Ascending aorta (tissue), 2 donors: ENCODE data around the gene FKBP11. TPM values are rescaled to one million over a fixed set of nuclear protein-coding genes. Genes with fewer than 3 reads are reported as not detected.
"Not testable (repeated sequence)": the region's sequence is repeated elsewhere in the genome, so short reads cannot be mapped to it uniquely, and the experiment has no call there.

Experiments used
- DNase-seq, 2 donors: peaks; one replicate each; pipeline ENCODE4 v3.0.0-alpha.2; 2019; ENCODE audit warnings: low spot score in 2 of 2
- H3K27ac ChIP-seq, 2 donors: fragments of 200-600 bp; sonication (generic); one replicate each; pipeline ENCODE4 v1.5.1; 2016 to 2017; ENCODE audit warnings: mild to moderate bottlenecking in 1 of 2
- H3K27me3 ChIP-seq: fragments of 200-600 bp; sonication (generic); one replicate; pipeline ENCODE4 v1.5.1; 2017
- H3K36me3 ChIP-seq, 2 donors: fragments of 200-600 bp; sonication (generic); one replicate each; pipeline ENCODE4 v1.5.1; 2016
- H3K4me1 ChIP-seq, 2 donors: fragments of 200-600 bp; sonication (generic); one replicate each; pipeline ENCODE4 v1.5.1; 2016 to 2017; ENCODE audit warnings: mild to moderate bottlenecking in 1 of 2
- H3K4me3 ChIP-seq, 2 donors: fragments of 200-600 bp; sonication (generic); one replicate each; pipeline ENCODE4 v1.5.1; 2016 to 2017; ENCODE audit warnings: mild to moderate bottlenecking in 1 of 2
- H3K9me3 ChIP-seq, 2 donors: fragments of 200-600 bp; sonication (generic); one replicate each; pipeline ENCODE4 v1.5.1; 2016
- CTCF ChIP-seq, 3 experiments: fragments of 200-600 bp in 2 of 3; fragments of 450-650 bp in 1 of 3; sonication (generic) in 2 of 3; IDR thresholded peaks; one replicate each; pipeline ENCODE4 v1.5.1; 2016 to 2019; ENCODE audit warnings: antibody characterized with exemption in 3 of 3, mild to moderate bottlenecking in 1 of 3, moderate library complexity in 1 of 3
- intact Hi-C: fragments of 100-400 bp; cut with DNase I; formaldehyde crosslinking; loops from one replicate; pipeline ENCODE4 v1.15.1; 2023
- total RNA-seq: library from RNA; depleted of rRNA; stranded (reverse); fragments of >200 nt; gene quantifications from one replicate; pipeline ENCODE4 v1.1.0, GENCODE V29; 2016

The FKBP11 gene
- total RNA-seq, 1 donor from 2014 or later, result 38.8 TPM

- Histone ChIP-seq H3K4me3 (no peak overlapping the region), H3K36me3 (no peaks in the 10 kb centered on the region), H3K27ac (no peak overlapping the region), H3K27me3 (no peaks in the 10 kb centered on the region), H3K4me1 (peaks cover 0 to 8% of the 10 kb centered on the region in 2 donors), H3K9me3 (no peaks in the 10 kb centered on the region)
- no peak for TF ChIP-seq CTCF (IDR thresholded peaks at IDR 0.05)
- intact Hi-C loops, result no loop called here
- no peak for DNase-seq
Measured at GRCh38 chr12:48880647-48881046, 44.6 kb downstream of the FKBP11 start.

GRCh38 chr12:48878548-48878947 lies 46.7 kb downstream of the FKBP11 start:
- no peak overlapping the region for H3K4me3 ChIP-seq
- TF ChIP-seq CTCF (IDR thresholded peaks at IDR 0.05), result no peak
- no peaks in the 10 kb centered on the region for H3K36me3 ChIP-seq
- H3K4me1 ChIP-seq, result peaks cover 0 to 8% of the 10 kb centered on the region in 2 donors
- no peak overlapping the region for H3K27ac ChIP-seq
- no peaks in the 10 kb centered on the region for H3K9me3 ChIP-seq
- no peak for DNase-seq
- intact Hi-C loops, result no loop called here
- H3K27me3 ChIP-seq, result no peaks in the 10 kb centered on the region

- Histone ChIP-seq H3K4me1 (no peaks in the 10 kb centered on the region), H3K27me3 (no peaks in the 10 kb centered on the region), H3K9me3 (no peaks in the 10 kb centered on the region), H3K27ac (no peak overlapping the region), H3K36me3 (no peaks in the 10 kb centered on the region), H3K4me3 (no peak overlapping the region)
- no peak for DNase-seq
- intact Hi-C loops, result no loop called here
- TF ChIP-seq CTCF (IDR thresholded peaks at IDR 0.05), result no peak
Measured at GRCh38 chr12:48875944-48876515, 49.3 kb downstream of the FKBP11 start.

GRCh38 chr12:48873534-48873933 lies 51.8 kb downstream of the FKBP11 start:
- H3K27me3 ChIP-seq, H3K4me3 ChIP-seq, DNase-seq, H3K27ac ChIP-seq, H3K4me1 ChIP-seq, H3K9me3 ChIP-seq, H3K36me3 ChIP-seq, intact Hi-C loops: not testable (repeated sequence)

- Histone ChIP-seq H3K4me1 (no peaks in the 10 kb centered on the region), H3K4me3 (no peak overlapping the region), H3K9me3 (no peaks in the 10 kb centered on the region), H3K27me3 (no peaks in the 10 kb centered on the region), H3K36me3 (no peaks in the 10 kb centered on the region), H3K27ac (no peak overlapping the region)
- TF ChIP-seq CTCF (IDR thresholded peaks at IDR 0.05), result no peak
- intact Hi-C loops, result no loop called here
- no peak for DNase-seq
Measured at GRCh38 chr12:48873096-48873495, 52.2 kb downstream of the FKBP11 start.

Other genes starting within 250 kb of the FKBP11 start
- 30.1 TPM for gene KANSL2, start 243.3 kb downstream of the FKBP11 start, total RNA-seq
- 28.0 TPM for gene CCNT1, start 208.8 kb downstream of the FKBP11 start, total RNA-seq
- 65.0 TPM for gene ADCY6, start 136.4 kb downstream of the FKBP11 start, total RNA-seq
- 54.5 TPM for gene CACNB3, start 107.0 kb downstream of the FKBP11 start, total RNA-seq
- gene DDX23, start 73.3 kb downstream of the FKBP11 start, total RNA-seq, result 39.4 TPM
- gene RND1, start 59.6 kb downstream of the FKBP11 start, total RNA-seq, result 0.85 TPM
- 68.4 TPM for gene ARF3, start 32.0 kb upstream of the FKBP11 start, total RNA-seq
- 0.85 TPM for gene WNT10B, start 46.2 kb upstream of the FKBP11 start, total RNA-seq
- not detected for gene WNT1, start 52.8 kb upstream of the FKBP11 start, total RNA-seq
- not detected for gene DDN, start 73.9 kb upstream of the FKBP11 start, total RNA-seq
- 32.8 TPM for gene PRKAG1, start 93.3 kb upstream of the FKBP11 start, total RNA-seq
- gene KMT2D, start 135.3 kb upstream of the FKBP11 start, total RNA-seq, result 106 TPM
- not detected for gene RHEBL1, start 144.5 kb upstream of the FKBP11 start, total RNA-seq
- 31.5 TPM for gene DHH, start 169.3 kb upstream of the FKBP11 start, total RNA-seq
- gene LMBR1L, start 185.4 kb upstream of the FKBP11 start, total RNA-seq, result 74.2 TPM
- 1,333 TPM for gene TUBA1B, start 205.9 kb upstream of the FKBP11 start, total RNA-seq